NCI-H2227 (cell line): ENCODE measurements around the gene TRIM29.

Experiments
- DNase-seq: peaks from one replicate; lab custom pipeline; 2025; ENCODE audit not compliant: unreplicated experiment; lab: John Stamatoyannopoulos, UW

TRIM29 gene

GRCh38 chr11:120141113-120141767 lies 3.3 kb upstream of the TRIM29 start:
- DNase-seq = no peak

DNA sequence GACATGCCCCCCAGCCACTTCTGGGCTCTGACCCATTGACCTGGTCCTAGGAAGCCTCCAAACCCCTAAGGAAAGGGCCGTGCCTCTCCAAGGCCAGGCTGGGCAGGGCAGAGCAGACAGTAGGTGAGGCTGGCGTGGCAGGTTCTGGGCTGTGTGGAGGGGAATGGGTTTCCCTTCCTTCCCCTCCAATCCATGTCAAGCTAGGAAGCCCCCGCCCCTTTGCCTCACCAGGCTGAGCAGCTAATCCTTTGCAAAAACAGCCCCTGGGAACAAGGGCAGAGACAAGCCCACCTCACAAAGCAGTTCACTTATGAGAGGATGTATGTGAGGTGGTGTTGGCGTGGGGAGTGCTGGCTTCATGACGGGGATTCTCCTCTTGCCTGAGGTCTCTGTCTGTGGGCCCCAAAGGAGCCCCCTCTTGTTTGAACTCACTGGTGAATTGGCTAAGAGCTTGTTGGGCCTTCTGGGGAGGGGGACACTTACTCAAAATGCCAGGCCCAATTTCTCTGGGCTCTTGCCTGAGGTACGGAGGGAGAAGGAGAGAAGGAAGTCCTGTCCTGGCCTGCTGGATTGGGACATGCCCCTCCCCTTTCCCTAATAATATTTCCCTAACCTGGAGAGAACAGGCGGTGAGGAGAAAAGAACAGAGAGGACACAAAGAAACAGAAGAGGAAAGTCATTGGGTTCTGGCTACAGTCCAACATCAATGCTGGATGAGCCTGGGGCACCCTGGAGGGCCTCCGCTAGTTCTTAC lies 1.6 kb upstream of the TRIM29 start:
- DNase-seq = no peak

DNA sequence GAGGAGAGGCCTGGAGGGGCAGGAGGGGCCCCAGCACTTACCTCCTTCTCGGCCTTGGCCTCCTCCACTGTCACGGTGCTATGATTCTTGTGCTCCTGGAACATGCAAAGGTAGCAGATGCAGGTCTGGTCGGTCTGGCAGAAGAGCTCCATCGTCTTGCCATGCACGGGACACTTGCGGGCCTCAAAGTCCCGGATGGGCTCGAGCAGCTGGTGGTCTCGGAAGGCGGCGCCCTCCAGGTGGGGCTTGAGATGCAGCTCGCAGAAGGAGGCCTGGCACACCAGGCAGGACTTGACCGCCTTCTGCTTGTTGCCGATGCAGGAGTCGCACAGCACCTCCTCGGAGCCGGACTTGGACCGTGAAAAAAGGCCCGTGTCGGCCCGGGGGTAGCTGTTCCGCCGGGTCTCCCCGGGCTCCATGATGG lies 714 bp downstream of the TRIM29 start:
- DNase-seq = no peak

DNA sequence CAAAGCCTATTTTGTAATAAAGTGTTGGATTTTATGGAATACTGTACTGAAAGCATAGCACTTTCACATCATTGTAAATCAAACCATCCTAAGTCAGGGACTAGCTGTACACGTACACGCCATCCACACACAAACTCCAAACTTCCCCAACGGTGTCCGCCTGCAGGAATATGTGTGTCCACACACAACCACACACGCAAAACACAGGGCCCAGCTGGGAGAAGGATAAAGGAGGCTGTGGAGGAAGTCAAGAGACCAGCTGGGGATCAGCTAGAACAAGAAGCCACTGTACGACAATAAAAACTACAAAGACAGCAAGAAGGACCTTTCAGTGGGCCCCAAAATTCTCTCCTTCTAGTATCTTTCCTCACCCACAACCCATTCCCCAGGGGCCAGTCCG lies 1.6 kb downstream of the TRIM29 start:
- no peak for DNase-seq

- DNase-seq = no peak
Measured at GRCh38 chr11:120135838-120136237, 2.1 kb downstream of the TRIM29 start.

DNA sequence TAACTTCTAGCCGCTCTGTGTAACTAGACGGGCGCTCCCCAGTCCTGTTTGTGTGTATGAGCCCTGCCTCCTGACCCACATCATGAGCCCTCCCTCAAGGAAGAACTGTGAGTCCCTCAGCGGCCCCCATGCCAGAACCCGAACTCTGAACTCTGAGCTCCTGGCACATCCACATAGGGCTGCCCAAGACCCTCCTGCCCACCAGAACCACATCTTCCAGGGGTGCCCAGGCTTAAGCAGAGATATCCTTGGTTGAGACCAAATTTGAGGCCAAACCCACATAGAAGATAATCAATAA lies 3.0 kb downstream of the TRIM29 start:
- no peak for DNase-seq

GRCh38 chr11:120134106-120134930 lies 3.6 kb downstream of the TRIM29 start:
- no peak for DNase-seq

DNA sequence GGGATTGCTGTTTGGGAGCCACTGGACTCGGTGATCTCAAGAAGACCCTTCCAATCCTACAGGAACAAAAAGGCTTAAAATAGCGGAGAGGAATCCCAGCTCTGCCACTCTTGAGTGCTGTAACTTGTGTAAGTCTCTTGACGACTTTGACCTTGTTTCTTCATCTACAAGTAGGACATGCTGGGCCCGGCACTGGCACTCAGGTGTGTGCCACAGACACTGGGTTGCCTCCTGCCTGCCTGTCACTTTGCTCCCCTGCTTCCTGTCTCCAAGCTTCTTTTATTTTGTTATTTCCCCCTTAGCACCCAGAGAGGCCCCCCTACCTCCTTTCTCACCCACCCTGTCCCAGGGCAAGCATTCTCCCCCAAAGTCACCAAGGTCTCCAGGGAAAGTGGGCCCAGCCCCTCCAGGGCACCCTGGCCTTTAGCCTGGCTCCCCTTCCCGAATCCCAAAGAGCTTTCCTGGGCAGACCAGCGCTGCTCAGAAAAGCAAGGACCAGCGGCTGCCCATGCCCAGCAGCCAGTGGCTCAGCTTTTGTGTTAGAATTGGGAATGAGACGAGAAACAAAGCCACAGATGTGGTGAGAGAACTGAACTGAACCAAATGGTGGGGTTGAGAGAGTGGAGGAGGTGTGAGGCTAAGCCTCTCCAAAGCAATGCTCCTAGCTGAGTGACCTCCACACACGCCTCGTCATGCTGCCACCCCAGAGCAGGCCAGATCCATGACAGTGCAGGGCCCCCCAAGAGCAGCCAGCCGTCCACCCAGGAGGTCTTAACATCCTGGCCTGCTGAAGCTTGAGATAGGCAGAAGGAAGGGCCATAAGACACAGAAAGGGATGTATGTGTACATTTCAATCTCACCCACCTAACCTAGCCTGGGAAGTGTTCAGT lies 4.5 kb downstream of the TRIM29 start:
- no peak for DNase-seq

GRCh38 chr11:120132645-120133185 lies 5.2 kb downstream of the TRIM29 start:
- no peak for DNase-seq

DNA sequence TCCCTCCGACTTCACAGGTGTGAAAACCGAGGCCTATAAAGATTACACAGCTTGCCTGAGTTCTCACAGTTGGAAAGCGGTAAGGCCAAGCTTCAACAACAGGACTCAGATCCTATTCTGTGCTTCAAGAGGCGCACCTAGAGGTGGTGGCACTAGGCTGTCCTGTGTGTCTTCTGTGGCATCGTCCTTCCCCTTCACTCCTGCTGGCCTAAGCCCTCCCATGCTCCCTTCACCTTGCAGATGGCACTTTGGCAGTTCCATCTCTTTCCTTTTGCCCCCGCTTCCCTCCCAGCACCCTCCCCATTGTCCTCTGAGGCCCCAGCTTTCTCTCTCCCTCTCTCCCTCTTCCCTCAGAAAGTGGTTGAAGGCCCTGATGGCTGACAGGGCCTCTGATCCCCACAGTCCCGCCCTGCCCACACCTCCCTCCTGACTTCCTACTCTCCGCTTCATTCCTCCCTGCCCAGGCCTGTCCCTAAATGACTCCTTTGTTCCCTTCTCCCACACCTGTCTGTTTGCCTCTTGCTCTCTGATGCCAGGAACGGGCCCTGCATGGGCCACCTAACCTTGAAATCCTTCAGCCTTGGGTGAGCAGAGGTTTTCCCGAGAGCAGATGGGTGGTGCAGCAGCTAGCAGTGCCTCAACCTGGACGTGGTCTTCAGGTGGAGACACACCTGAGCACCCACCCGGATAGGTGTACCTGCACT lies 5.8 kb downstream of the TRIM29 start:
- DNase-seq = no peak

DNA sequence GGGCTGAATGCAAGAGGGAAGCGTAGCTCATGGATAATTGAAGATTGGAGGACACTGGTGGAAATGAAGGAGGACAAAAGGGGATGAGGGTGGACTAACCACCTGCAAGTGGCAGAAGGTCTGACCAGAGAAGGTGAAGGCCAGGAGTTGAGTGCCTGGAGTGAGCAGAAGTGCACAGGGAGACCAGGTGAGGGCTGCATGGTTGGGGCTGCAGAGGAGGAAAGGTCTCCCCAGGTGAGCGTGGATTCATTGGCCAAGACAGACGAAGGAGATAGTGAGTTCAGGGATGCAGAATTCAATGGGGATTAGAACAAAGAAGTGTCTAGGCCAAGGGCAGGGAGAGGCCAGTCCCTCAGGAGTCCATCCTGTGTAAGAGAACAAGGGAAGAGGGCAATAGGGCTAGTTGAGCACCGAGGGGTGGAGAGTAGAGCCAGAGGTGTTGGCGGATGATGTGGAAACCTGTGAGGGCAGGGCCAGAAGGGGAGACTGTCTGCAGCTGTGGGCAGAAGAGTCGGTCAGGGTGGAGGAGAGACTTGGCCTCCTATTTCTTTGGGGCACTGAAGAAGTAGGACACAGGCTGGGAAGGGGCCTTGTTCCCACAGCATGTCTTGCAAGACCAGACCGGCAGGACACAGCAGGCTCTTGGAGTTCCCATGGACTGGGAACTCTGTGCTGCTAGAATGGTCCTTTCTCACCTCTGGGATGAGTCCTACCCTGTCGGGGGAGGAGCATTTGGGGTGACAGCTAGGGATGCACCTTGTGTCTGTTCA lies 6.7 kb downstream of the TRIM29 start:
- no peak for DNase-seq

DNA sequence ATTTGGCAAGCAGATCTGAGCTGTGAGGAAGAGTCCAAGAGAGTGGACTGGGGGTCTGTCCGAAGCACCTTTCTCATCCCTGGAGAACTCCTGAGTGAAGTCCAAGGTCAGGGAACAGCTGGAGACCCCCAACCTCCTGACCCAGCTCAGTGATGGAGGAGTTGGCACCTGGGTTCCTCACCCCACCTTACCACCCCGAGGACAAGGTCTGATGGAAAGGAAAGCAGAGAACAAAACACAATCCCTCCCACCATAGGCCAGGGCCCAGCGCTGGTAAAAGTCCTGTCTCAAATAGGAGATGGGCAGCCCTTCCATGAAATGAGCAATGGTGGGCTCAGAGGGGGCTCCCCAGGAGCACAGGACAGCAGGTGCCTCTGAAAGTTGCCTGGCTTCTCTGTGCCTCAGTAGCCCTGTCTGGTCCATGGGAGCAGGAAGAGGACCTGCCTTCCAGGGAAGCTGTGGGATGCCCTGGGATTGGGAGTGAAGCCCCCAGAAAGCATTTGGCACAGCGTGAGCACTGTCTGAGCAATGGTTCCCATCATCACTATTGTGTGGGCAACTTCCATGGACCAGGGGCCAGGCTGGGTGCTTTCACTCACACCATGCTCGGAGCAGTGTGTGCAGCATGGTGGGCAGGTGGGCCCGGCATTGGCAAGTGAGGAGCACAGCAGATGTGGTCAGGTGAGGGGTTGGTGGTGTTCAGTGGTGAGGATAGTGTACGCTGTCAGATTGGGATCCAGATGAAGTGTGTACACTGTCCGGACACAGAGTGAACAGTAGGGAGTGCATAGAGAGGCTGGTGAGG lies 7.5 kb downstream of the TRIM29 start:
- DNase-seq = no peak

- DNase-seq = no peak
Measured at GRCh38 chr11:120129570-120129969, 8.3 kb downstream of the TRIM29 start.

- no peak for DNase-seq
Measured at GRCh38 chr11:120128392-120129119, 9.4 kb downstream of the TRIM29 start.

GRCh38 chr11:120127236-120127635 lies 10.7 kb downstream of the TRIM29 start:
- DNase-seq = no peak

- peak; percentile 24 for DNase-seq
Measured at GRCh38 chr11:120126620-120127019, 11.3 kb downstream of the TRIM29 start.

DNA sequence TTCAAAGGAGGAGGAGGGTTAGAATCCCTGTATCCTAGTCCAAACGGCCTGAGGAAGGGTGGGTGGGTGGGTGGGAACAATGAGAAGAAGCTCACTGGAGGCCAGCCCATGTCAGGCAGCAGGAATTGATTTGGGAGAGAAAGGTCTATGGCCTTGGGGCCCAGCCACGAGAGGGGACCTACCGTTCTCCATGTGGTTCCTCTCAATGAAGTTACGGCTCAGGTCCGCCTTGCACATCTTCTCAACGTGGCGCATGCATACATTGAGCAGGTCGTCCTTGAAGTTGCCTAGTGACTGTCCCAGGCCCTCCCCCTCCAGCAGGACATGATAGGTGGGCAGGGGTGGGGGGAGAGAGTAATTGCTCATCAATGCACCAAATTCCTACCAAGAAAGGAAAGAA lies 12.4 kb downstream of the TRIM29 start:
- DNase-seq = no peak

DNA sequence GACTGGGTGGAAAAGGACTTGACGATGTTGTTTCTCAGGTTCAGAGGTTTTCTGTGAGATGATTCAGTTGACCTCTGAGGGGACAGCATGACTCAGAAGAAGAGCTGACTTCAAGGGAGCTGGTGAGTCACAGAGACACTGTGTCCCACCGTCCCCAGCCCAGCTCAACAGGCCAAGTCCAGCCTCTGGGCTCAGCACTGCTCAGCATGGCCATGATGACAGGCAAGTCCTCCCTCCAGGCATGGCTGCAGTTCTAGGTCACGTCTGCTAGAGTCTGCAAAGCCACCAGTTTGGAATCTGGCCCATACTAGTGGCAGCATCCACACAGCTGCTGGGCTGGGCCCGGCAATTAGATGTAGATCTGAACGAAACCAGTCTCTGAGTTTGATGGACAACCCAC lies 12.9 kb downstream of the TRIM29 start:
- DNase-seq = peak; percentile 8
